Spleen (tissue), 7 donors: Measurements from ENCODE around the gene GPRASP1.

Experiments used
- POLR2A ChIP-seq, 3 donors: fragments of 450-650 bp; IDR thresholded peaks; one replicate each; pipeline ENCODE4 v1.5.1; 2017; ENCODE audit warnings: antibody characterized with exemption in 3 of 3, mild to moderate bottlenecking in 1 of 3
- TF ChIP-seq, protein P1 (sequence below), 11 experiments: fragments of 200-600 bp in 7 of 11; fragments of 450-650 bp in 4 of 11; sonication (generic) in 4 of 11; IDR thresholded peaks in 8 of 11; conservative IDR thresholded peaks in 3 of 11; 1 replicate in 7 of 11; 2 replicates in 4 of 11; pipeline versions ENCODE4 v1.4.0 to v1.8.0; 2016 to 2021; ENCODE audit warnings: antibody characterized with exemption in 11 of 11, inconsistent platforms in 4 of 11, mild to moderate bottlenecking in 1 of 11
- donor health status: DM: no; HTN: no; CAD: no; lungs with moderate emphysema.
- donor health status: DM: no; HTN: no; CAD: no.
- donor health status: DM: no; HTN: no; CAD: no.

DNA sequence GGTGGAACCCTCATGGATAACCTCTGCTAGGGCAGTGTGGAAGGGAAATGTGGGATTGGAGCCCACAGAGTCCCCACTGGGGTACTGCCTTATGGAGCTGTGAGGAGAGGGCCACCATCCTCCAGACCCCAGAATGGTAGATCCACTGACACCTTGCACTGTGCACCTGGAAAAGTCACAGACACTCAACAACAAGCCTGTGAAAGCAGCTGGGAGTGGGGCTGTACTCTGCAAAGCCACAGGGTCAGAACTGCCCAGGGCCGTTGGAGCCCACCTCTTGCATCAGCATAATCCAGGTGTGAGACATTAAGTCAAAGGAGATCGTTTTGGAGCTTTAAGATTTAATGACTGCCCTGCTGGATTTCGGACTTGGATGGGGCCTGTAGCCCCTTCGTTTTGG is 40.4 kb upstream of the GPRASP1 start:
- TF ChIP-seq, protein P1, sequence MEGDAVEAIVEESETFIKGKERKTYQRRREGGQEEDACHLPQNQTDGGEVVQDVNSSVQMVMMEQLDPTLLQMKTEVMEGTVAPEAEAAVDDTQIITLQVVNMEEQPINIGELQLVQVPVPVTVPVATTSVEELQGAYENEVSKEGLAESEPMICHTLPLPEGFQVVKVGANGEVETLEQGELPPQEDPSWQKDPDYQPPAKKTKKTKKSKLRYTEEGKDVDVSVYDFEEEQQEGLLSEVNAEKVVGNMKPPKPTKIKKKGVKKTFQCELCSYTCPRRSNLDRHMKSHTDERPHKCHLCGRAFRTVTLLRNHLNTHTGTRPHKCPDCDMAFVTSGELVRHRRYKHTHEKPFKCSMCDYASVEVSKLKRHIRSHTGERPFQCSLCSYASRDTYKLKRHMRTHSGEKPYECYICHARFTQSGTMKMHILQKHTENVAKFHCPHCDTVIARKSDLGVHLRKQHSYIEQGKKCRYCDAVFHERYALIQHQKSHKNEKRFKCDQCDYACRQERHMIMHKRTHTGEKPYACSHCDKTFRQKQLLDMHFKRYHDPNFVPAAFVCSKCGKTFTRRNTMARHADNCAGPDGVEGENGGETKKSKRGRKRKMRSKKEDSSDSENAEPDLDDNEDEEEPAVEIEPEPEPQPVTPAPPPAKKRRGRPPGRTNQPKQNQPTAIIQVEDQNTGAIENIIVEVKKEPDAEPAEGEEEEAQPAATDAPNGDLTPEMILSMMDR (IDR thresholded peaks at IDR 0.05 in 8 of 11, conservative IDR thresholded peaks at IDR 0.05 in 3 of 11), result no peak
- TF ChIP-seq POLR2A (IDR thresholded peaks at IDR 0.05), result no peak
